Fibroblast of skin of right quadriceps (primary cell): ENCODE results near the gene NEK4.
A peak's percentile ranks its signal among the peaks of the same experiment; 100 is the strongest.
"Not testable (repeated sequence)": the region's sequence is repeated elsewhere in the genome, so short reads cannot be mapped to it uniquely, and the experiment has no call there.

ENCODE experiments used
- DNase-seq: peaks from one replicate; pipeline ENCODE4 v3.0.0-alpha.2; 2013

Gene NEK4

GRCh38 chr3:52777959-52778805, 7.4 kb upstream of the NEK4 start:
- DNase-seq = no peak

GRCh38 chr3:52777127-52777958, 6.6 kb upstream of the NEK4 start, which contains the start of gene ITIH1:
TSS of gene ITIH1 (plus strand) at chr3:52777599. CDS start at chr3:52777616, 17 bp downstream.
- DNase-seq = no peak

- not testable (repeated sequence) for DNase-seq
Measured at GRCh38 chr3:52776486-52776885, 5.7 kb upstream of the NEK4 start.

- DNase-seq = no peak
Measured at GRCh38 chr3:52775877-52776276, 5.1 kb upstream of the NEK4 start.

- DNase-seq = no peak
Measured at GRCh38 chr3:52774901-52775864, 4.4 kb upstream of the NEK4 start.

GRCh38 chr3:52774066-52774713, 3.5 kb upstream of the NEK4 start:
- DNase-seq = no peak

- DNase-seq = no peak
Measured at GRCh38 chr3:52773361-52774065, 2.8 kb upstream of the NEK4 start.

- no peak for DNase-seq
Measured at GRCh38 chr3:52771702-52772101, 962 bp upstream of the NEK4 start.

GRCh38 chr3:52771334-52771681, 568 bp upstream of the NEK4 start:
- no peak for DNase-seq

- no peak for DNase-seq
Measured at GRCh38 chr3:52769786-52770455, 819 bp downstream of the NEK4 start.

GRCh38 chr3:52763466-52763865, 7.3 kb downstream of the NEK4 start:
- no peak for DNase-seq

- no peak for DNase-seq
Measured at GRCh38 chr3:52756141-52756540, 14.6 kb downstream of the NEK4 start.

- no peak for DNase-seq
Measured at GRCh38 chr3:52754373-52754772, 16.4 kb downstream of the NEK4 start.

- DNase-seq = no peak
Measured at GRCh38 chr3:52752045-52752660, 18.6 kb downstream of the NEK4 start.

GRCh38 chr3:52743721-52744120, 27.0 kb downstream of the NEK4 start:
- DNase-seq = no peak

GRCh38 chr3:52743152-52743551, 27.6 kb downstream of the NEK4 start:
- no peak for DNase-seq

- peak; percentile 11 for DNase-seq
Measured at GRCh38 chr3:52742418-52743041, 28.2 kb downstream of the NEK4 start.

- no peak for DNase-seq
Measured at GRCh38 chr3:52739730-52740129, 31.0 kb downstream of the NEK4 start.

- no peak for DNase-seq
Measured at GRCh38 chr3:52733256-52733891, 37.4 kb downstream of the NEK4 start.

GRCh38 chr3:52731590-52731989, 39.1 kb downstream of the NEK4 start:
- no peak for DNase-seq
